Measurements from ENCODE around the gene PLCB1. TPM values are rescaled to one million over a fixed set of nuclear protein-coding genes. Genes with fewer than 3 reads are reported as not detected.

The PLCB1 gene
- polyA plus RNA-seq, 1 experiment: 16.4 TPM

GRCh38 chr20:8209061-8209460, 77.0 kb downstream of the PLCB1 start:
- no peaks in the 10 kb centered on the region for H3K9me3 ChIP-seq (ENCODE audit: control insufficient read depth, insufficient read depth, low read length)
- TF ChIP-seq CTCF (IDR thresholded peaks at IDR 0.05; ENCODE audit: low read depth, low read length): no peak
- POLR2A ChIA-PET: interaction anchor here (0.6 kb wide), 1 partner anchor 47 kb away, joined by 4 read pairs; no protein-coding TSS in a partner anchor
- no peaks in the 10 kb centered on the region for H3K27me3 ChIP-seq (ENCODE audit: control insufficient read depth, insufficient read depth, low read length)
- no peak for DNase-seq (ENCODE audit: low read depth, low spot score)
- H3K27ac ChIP-seq (ENCODE audit: low read depth, low read length): no peak overlapping the region
- CTCF ChIA-PET: interaction anchor here (1.4 kb wide), 1 partner anchor 166 kb away, joined by 6 read pairs; no protein-coding TSS in a partner anchor
- no peak overlapping the region for H3K4me3 ChIP-seq (ENCODE audit: low read depth, low read length)

GRCh38 chr20:8210749-8211148, 78.7 kb downstream of the PLCB1 start:
- ChIA-PET POLR2A (no interaction called here), CTCF (no interaction called here)
- no peak overlapping the region for H3K4me3 ChIP-seq (ENCODE audit: low read depth, low read length)
- H3K9me3 ChIP-seq (ENCODE audit: control insufficient read depth, insufficient read depth, low read length): no peaks in the 10 kb centered on the region
- no peak overlapping the region for H3K27ac ChIP-seq (ENCODE audit: low read depth, low read length)
- no peak for DNase-seq (ENCODE audit: low read depth, low spot score)
- H3K27me3 ChIP-seq (ENCODE audit: control insufficient read depth, insufficient read depth, low read length): no peaks in the 10 kb centered on the region
- no peak for TF ChIP-seq CTCF (IDR thresholded peaks at IDR 0.05; ENCODE audit: low read depth, low read length)

GRCh38 chr20:8212286-8212685, 80.2 kb downstream of the PLCB1 start:
- ChIA-PET CTCF (interaction anchor here (1.6 kb wide), 1 partner anchor 177 kb away, joined by 5 read pairs; no protein-coding TSS in a partner anchor), POLR2A (no interaction called here)
- H3K27me3 ChIP-seq (ENCODE audit: control insufficient read depth, insufficient read depth, low read length): no peaks in the 10 kb centered on the region
- no peak for DNase-seq (ENCODE audit: low read depth, low spot score)
- no peak for TF ChIP-seq CTCF (IDR thresholded peaks at IDR 0.05; ENCODE audit: low read depth, low read length)
- no peak overlapping the region for H3K4me3 ChIP-seq (ENCODE audit: low read depth, low read length)
- no peaks in the 10 kb centered on the region for H3K9me3 ChIP-seq (ENCODE audit: control insufficient read depth, insufficient read depth, low read length)
- H3K27ac ChIP-seq (ENCODE audit: low read depth, low read length): no peak overlapping the region

GRCh38 chr20:8213270-8213669, 81.2 kb downstream of the PLCB1 start:
- ChIA-PET POLR2A (no interaction called here), CTCF (interaction anchor here (0.7 to 1.6 kb wide), 2 partner anchors 9 to 176 kb away, joined by 3 to 5 read pairs; no protein-coding TSS in a partner anchor)
- TF ChIP-seq CTCF (IDR thresholded peaks at IDR 0.05; ENCODE audit: low read depth, low read length): no peak
- Histone ChIP-seq H3K27me3 (ENCODE audit: control insufficient read depth, insufficient read depth, low read length) (no peaks in the 10 kb centered on the region), H3K4me3 (ENCODE audit: low read depth, low read length) (no peak overlapping the region), H3K27ac (ENCODE audit: low read depth, low read length) (no peak overlapping the region), H3K9me3 (ENCODE audit: control insufficient read depth, insufficient read depth, low read length) (no peaks in the 10 kb centered on the region)
- DNase-seq (ENCODE audit: low read depth, low spot score): no peak

- POLR2A ChIA-PET: no interaction called here
- H3K4me3 ChIP-seq (ENCODE audit: low read depth, low read length): no peak overlapping the region
- CTCF ChIA-PET: interaction anchor here (1.6 kb wide), 1 partner anchor 175 kb away, joined by 5 read pairs; no protein-coding TSS in a partner anchor
- no peaks in the 10 kb centered on the region for H3K27me3 ChIP-seq (ENCODE audit: control insufficient read depth, insufficient read depth, low read length)
- no peaks in the 10 kb centered on the region for H3K9me3 ChIP-seq (ENCODE audit: control insufficient read depth, insufficient read depth, low read length)
- TF ChIP-seq CTCF (IDR thresholded peaks at IDR 0.05; ENCODE audit: low read depth, low read length): no peak
- DNase-seq (ENCODE audit: low read depth, low spot score): no peak
- no peak overlapping the region for H3K27ac ChIP-seq (ENCODE audit: low read depth, low read length)
These were observed 81.9 kb downstream of the PLCB1 start for GRCh38 chr20:8213831-8214587.

All from AG04450 (cell line).